ENCODE measurements around the gene NUDT3. TPM values are rescaled to one million over a fixed set of nuclear protein-coding genes. Genes with fewer than 3 reads are reported as not detected.

The NUDT3 gene
- total RNA-seq, 4 donors from 2014 or later, result 32.2 to 66.3 (median 46.9) TPM

- Histone ChIP-seq H3K4me1 (peaks cover 0 to 31% (median 3%) of the 10 kb centered on the region in 3 donors), H3K4me3 (no peak overlapping the region), H3K9me3 (no peaks in the 10 kb centered on the region), H3K36me3 (peaks cover 0 to 45% of the 10 kb centered on the region in 2 donors), H3K27ac (no peak overlapping the region), H3K27me3 (no peaks in the 10 kb centered on the region)
- no peak for ATAC-seq
- TF ChIP-seq, protein P1, sequence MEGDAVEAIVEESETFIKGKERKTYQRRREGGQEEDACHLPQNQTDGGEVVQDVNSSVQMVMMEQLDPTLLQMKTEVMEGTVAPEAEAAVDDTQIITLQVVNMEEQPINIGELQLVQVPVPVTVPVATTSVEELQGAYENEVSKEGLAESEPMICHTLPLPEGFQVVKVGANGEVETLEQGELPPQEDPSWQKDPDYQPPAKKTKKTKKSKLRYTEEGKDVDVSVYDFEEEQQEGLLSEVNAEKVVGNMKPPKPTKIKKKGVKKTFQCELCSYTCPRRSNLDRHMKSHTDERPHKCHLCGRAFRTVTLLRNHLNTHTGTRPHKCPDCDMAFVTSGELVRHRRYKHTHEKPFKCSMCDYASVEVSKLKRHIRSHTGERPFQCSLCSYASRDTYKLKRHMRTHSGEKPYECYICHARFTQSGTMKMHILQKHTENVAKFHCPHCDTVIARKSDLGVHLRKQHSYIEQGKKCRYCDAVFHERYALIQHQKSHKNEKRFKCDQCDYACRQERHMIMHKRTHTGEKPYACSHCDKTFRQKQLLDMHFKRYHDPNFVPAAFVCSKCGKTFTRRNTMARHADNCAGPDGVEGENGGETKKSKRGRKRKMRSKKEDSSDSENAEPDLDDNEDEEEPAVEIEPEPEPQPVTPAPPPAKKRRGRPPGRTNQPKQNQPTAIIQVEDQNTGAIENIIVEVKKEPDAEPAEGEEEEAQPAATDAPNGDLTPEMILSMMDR (IDR thresholded peaks at IDR 0.05), result no peak
- TF ChIP-seq POLR2AphosphoS5 (IDR thresholded peaks at IDR 0.05), result no peak
- no peak for TF ChIP-seq EP300 (IDR thresholded peaks at IDR 0.05)
- no peak for TF ChIP-seq POLR2A (IDR thresholded peaks at IDR 0.05)
- 78 to 90% methylated on average over 5 to 6 of the region's 6 CpGs for WGBS, 2 donors (ENCODE audit: low coverage in 1 of 2)
Measured at GRCh38 chr6:34281702-34282334, 110.7 kb downstream of the NUDT3 start.

GRCh38 chr6:34280216-34280615 lies 112.3 kb downstream of the NUDT3 start:
- Histone ChIP-seq H3K9me3 (no peaks in the 10 kb centered on the region), H3K4me3 (no peak overlapping the region), H3K27me3 (no peaks in the 10 kb centered on the region), H3K36me3 (peaks cover 0 to 45% of the 10 kb centered on the region in 2 donors), H3K27ac (no peak overlapping the region), H3K4me1 (peaks cover 0 to 24% (median 1%) of the 10 kb centered on the region in 3 donors)
- 78 to 100% methylated on average over 1 to 4 of the region's 4 CpGs for WGBS, 2 donors (ENCODE audit: low coverage in 1 of 2)
- no peak for TF ChIP-seq POLR2A (IDR thresholded peaks at IDR 0.05)
- TF ChIP-seq, protein P1 (IDR thresholded peaks at IDR 0.05), result no peak
- TF ChIP-seq POLR2AphosphoS5 (IDR thresholded peaks at IDR 0.05), result no peak
- no peak for TF ChIP-seq EP300 (IDR thresholded peaks at IDR 0.05)
- ATAC-seq, result no peak

DNA sequence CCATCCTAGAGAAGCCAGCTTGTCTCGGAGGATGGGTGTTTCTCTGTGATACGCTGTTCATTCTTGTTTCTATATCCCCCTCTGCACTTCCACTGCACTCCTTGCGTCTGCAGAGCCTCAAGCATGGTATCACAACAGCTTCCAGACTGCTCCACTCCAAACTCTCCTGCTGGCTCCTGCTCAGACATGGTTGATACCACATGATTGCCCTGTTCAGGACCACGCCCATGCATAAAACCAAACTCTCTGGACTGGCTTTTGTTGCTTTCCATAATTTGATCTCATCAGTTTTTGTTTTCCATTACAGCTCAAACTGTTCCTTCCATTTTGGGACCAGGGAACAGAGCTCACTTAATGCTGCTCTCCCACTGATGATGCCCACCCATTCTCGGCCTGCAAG lies 113.6 kb downstream of the NUDT3 start:
- peaks cover 0 to 37% of the 10 kb centered on the region in 2 donors for H3K36me3 ChIP-seq
- H3K4me1 ChIP-seq, result peaks cover 0 to 18% (median 0%) of the 10 kb centered on the region in 3 donors
- 85 to 100% methylated on average over 4 to 5 of the region's 5 CpGs for WGBS, 2 donors (ENCODE audit: low coverage in 1 of 2)
- H3K9me3 ChIP-seq, result no peaks in the 10 kb centered on the region
- no peak overlapping the region for H3K27ac ChIP-seq
- TF ChIP-seq, protein P1 (IDR thresholded peaks at IDR 0.05), result no peak
- TF ChIP-seq EP300 (IDR thresholded peaks at IDR 0.05), result no peak
- no peak for TF ChIP-seq POLR2AphosphoS5 (IDR thresholded peaks at IDR 0.05)
- TF ChIP-seq POLR2A (IDR thresholded peaks at IDR 0.05), result no peak
- no peak for ATAC-seq
- H3K4me3 ChIP-seq, result no peak overlapping the region
- H3K27me3 ChIP-seq, result no peaks in the 10 kb centered on the region

- H3K27ac ChIP-seq, result no peak overlapping the region
- H3K4me3 ChIP-seq, result no peak overlapping the region
- no peaks in the 10 kb centered on the region for H3K9me3 ChIP-seq
- peaks cover 0 to 32% of the 10 kb centered on the region in 2 donors for H3K36me3 ChIP-seq
- no peak for ATAC-seq
- no peaks in the 10 kb centered on the region for H3K27me3 ChIP-seq
- peaks cover 0 to 11% (median 0%) of the 10 kb centered on the region in 3 donors for H3K4me1 ChIP-seq
- WGBS, 2 donors (ENCODE audit: low coverage in 1 of 2), result 88% methylated on average over 4 of the region's 4 CpGs; no CpG with 5 or more reads in 1 of the 2 donors
- TF ChIP-seq POLR2A (IDR thresholded peaks at IDR 0.05), result no peak
- TF ChIP-seq, protein P1 (IDR thresholded peaks at IDR 0.05), result no peak
- no peak for TF ChIP-seq POLR2AphosphoS5 (IDR thresholded peaks at IDR 0.05)
- TF ChIP-seq EP300 (IDR thresholded peaks at IDR 0.05), result no peak
Measured at GRCh38 chr6:34277763-34278112, 114.7 kb downstream of the NUDT3 start.

Measured in gastroesophageal sphincter (tissue), 4 donors.